ENCODE results near the gene COPS2. TPM values are rescaled to one million over a fixed set of nuclear protein-coding genes. Genes with fewer than 3 reads are reported as not detected.

The COPS2 gene
- polyA plus RNA-seq, 1 donor (not counting 4 experiments of a cell fraction or from before 2014, with no cell fraction given), result 114 TPM

DNA sequence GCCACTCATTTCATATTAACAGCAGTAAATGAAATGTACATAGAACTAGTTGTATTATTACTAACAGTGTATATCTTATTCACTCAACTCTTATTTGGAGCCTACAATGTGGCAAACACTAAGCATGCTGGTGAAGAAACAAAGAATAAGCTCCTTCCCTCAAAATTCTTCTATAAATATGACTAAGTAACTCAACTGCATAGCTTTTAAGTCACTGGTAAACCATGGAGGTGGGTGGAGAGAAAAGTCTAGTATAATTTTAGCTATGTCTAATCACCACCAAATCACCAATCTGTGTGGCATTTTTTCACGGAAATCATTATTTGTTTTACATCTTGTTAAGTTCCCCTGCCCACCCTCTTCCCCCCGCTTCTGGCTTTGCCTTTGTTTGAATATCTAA lies 17.5 kb downstream of the COPS2 start:
- Histone ChIP-seq H3K4me2 (ENCODE audit: control insufficient read depth, extremely low read depth, insufficient read depth, low read depth, low read length) (no peak overlapping the region), H3K4me3 (ENCODE audit: control insufficient read depth in 2 of 3, extremely low read depth in 1 of 3, insufficient read depth in 2 of 3, low read depth in 1 of 3, low read length in 3 of 3) (no peak overlapping the region), H3K27ac (ENCODE audit: control insufficient read depth, insufficient read depth, low read length) (no peak overlapping the region), H3K9ac (ENCODE audit: control insufficient read depth, extremely low read depth, insufficient read depth, low read length) (no peak overlapping the region), H3K4me1 (ENCODE audit: control insufficient read depth, extremely low read depth, insufficient read depth, low read length) (peaks cover 19% of the 10 kb centered on the region), H3K9me3 (ENCODE audit: control insufficient read depth, low read depth, low read length) (no peaks in the 10 kb centered on the region), H3K36me3 (ENCODE audit: control insufficient read depth in 2 of 2, extremely low read depth in 1 of 2, insufficient read depth in 2 of 2, low read length in 2 of 2) (peaks cover 14 to 23% of the 10 kb centered on the region in 2 experiments), H3K79me2 (ENCODE audit: control insufficient read depth, insufficient read depth, low read length) (peaks cover 20% of the 10 kb centered on the region), H3K27me3 (ENCODE audit: control insufficient read depth, extremely low read depth, insufficient read depth, low read length) (no peaks in the 10 kb centered on the region), H3K9me1 (ENCODE audit: control insufficient read depth, extremely low read depth, insufficient read depth, low read length) (no peaks in the 10 kb centered on the region), H4K20me1 (ENCODE audit: control insufficient read depth, extremely low read depth, insufficient read depth, low read length) (no peaks in the 10 kb centered on the region), H2AFZ (ENCODE audit: control insufficient read depth, low read length) (no peak overlapping the region)
- dilution Hi-C loops (cut with MboI; ENCODE audit: extremely low pct_ligation_motif_present, low sequenced_read_pairs), result loop anchor here (25.0 kb wide), 1 partner anchor 101 kb away; the partner anchor contains the start of gene SECISBP2L
- TF ChIP-seq CTCF (optimal IDR thresholded peaks at IDR 0.05 in 1 of 3, IDR thresholded peaks at IDR 0.05 in 1 of 3, conservative IDR thresholded peaks at IDR 0.05 in 1 of 3; ENCODE audit: extremely low read depth in 1 of 3, insufficient read depth in 2 of 3, low read length in 3 of 3) (no peak), EZH2 (IDR thresholded peaks at IDR 0.05; ENCODE audit: low read length) (no peak)
- DNase-seq (ENCODE audit: low read depth, low spot score) (no peak), FAIRE-seq (no peak)

- H2AFZ ChIP-seq (ENCODE audit: control insufficient read depth, low read length), result no peak overlapping the region
- peak overlapping the region; percentile 69 for H3K27ac ChIP-seq (ENCODE audit: control insufficient read depth, insufficient read depth, low read length)
- H3K36me3 ChIP-seq (ENCODE audit: control insufficient read depth in 2 of 2, extremely low read depth in 1 of 2, insufficient read depth in 2 of 2, low read length in 2 of 2), result peaks cover 5 to 16% of the 10 kb centered on the region in 2 experiments
- no peaks in the 10 kb centered on the region for H3K27me3 ChIP-seq (ENCODE audit: control insufficient read depth, extremely low read depth, insufficient read depth, low read length)
- H3K4me1 ChIP-seq (ENCODE audit: control insufficient read depth, extremely low read depth, insufficient read depth, low read length), result peaks cover 19% of the 10 kb centered on the region
- peaks cover 13% of the 10 kb centered on the region for H3K79me2 ChIP-seq (ENCODE audit: control insufficient read depth, insufficient read depth, low read length)
- H3K9me1 ChIP-seq (ENCODE audit: control insufficient read depth, extremely low read depth, insufficient read depth, low read length), result no peaks in the 10 kb centered on the region
- no peaks in the 10 kb centered on the region for H3K9me3 ChIP-seq (ENCODE audit: control insufficient read depth, low read depth, low read length)
- no peak overlapping the region for H3K9ac ChIP-seq (ENCODE audit: control insufficient read depth, extremely low read depth, insufficient read depth, low read length)
- H4K20me1 ChIP-seq (ENCODE audit: control insufficient read depth, extremely low read depth, insufficient read depth, low read length), result no peaks in the 10 kb centered on the region
- FAIRE-seq, result no peak
- DNase-seq (ENCODE audit: low read depth, low spot score), result no peak
- peak overlapping the region; percentile 43 for H3K4me2 ChIP-seq (ENCODE audit: control insufficient read depth, extremely low read depth, insufficient read depth, low read depth, low read length)
- dilution Hi-C loops (cut with MboI; ENCODE audit: extremely low pct_ligation_motif_present, low sequenced_read_pairs), result loop anchor here (25.0 kb wide), 1 partner anchor 99 kb away; the partner anchor contains the start of gene SECISBP2L
- H3K4me3 ChIP-seq (ENCODE audit: control insufficient read depth in 2 of 3, extremely low read depth in 1 of 3, insufficient read depth in 2 of 3, low read depth in 1 of 3, low read length in 3 of 3), result no peak overlapping the region
- TF ChIP-seq CTCF (optimal IDR thresholded peaks at IDR 0.05 in 1 of 3, IDR thresholded peaks at IDR 0.05 in 1 of 3, conservative IDR thresholded peaks at IDR 0.05 in 1 of 3; ENCODE audit: extremely low read depth in 1 of 3, insufficient read depth in 2 of 3, low read length in 3 of 3) (no peak), EZH2 (IDR thresholded peaks at IDR 0.05; ENCODE audit: low read length) (no peak)
These were observed 19.5 kb downstream of the COPS2 start for GRCh38 chr15:49135911-49136310.

Data from keratinocyte (primary cell).